ENCODE results near the gene CACNA1S.

CACNA1S gene

DNA sequence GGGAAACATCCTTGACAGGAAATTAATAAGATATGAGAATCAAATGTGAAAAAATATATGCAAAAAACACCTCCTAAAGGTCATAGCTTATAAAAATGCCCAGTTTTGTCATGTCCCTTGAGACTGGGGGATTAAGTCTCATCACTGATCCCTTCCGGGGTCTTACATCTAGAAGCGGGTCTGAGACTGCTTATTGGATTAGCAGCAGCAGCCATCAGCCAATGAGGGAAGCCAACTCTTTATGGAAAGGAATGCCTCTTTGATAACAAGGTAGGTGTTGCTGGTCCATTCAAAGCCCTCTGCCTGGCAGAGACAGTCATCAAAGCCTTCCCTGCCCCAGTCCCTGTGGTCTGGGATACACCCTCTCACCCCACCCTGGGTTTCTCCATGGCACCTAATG is 3.9 kb upstream of the CACNA1S start:
- DNase-seq (ENCODE audit: low read depth, low spot score): no peak

DNA sequence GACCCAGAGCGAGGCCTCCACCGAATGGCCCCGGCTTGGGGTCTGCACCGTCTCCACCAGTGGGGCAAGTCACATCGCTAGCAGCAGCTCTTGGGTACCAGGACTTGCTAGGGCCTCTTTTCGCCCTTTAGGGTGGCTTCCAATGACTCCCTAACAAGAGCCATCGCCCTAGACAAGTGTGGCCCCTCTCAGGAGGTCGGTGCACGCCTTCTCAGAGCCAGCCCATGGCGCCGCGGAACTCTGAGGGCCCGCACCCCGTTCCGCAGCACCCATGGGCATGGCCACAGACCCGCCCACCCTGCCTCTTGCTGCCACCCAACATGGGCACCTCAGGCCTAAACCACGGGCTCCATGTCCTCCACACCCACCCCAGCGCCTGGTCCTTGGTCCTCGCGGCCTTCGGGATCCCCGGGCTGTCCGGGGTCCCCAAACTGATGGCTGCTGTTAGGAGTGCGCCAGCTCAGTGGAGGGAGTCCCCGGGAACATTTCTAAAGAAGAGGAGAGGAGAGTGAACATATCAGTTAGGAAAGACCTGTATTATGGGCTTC is 3.2 kb upstream of the CACNA1S start:
- DNase-seq (ENCODE audit: low read depth, low spot score): no peak

GRCh38 chr1:201114245-201115131 is 2.3 kb upstream of the CACNA1S start:
- DNase-seq (ENCODE audit: low read depth, low spot score): peak; percentile 96

GRCh38 chr1:201113451-201114244 is 1.4 kb upstream of the CACNA1S start:
- no peak for DNase-seq (ENCODE audit: low read depth, low spot score)

- DNase-seq (ENCODE audit: low read depth, low spot score): no peak
Measured at GRCh38 chr1:201112926-201113325, 700 bp upstream of the CACNA1S start.

DNA sequence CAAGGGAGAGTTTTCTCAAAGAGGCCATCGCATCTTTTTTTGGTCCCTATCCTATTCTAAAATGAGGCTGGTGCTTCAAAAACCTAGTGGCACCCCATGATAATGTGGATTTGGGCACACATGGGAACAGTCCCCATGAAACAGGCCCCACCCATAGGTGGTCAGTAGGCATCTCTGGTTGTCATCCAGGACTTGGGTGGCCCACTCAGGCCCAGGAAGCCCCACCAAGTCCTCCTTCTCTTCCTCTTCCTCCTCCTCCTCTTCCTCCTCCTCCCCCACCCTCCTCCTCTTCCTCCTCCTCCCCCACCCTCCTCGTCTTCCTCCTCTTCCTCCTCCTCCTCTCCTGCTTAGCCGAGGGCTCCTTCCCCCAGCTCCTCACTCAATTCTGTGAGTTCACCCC is 554 bp downstream of the CACNA1S start:
- no peak for DNase-seq (ENCODE audit: low read depth, low spot score)

GRCh38 chr1:201111156-201111555 is 1.1 kb downstream of the CACNA1S start:
- no peak for DNase-seq (ENCODE audit: low read depth, low spot score)

- DNase-seq (ENCODE audit: low read depth, low spot score): no peak
Measured at GRCh38 chr1:201110616-201111015, 1.6 kb downstream of the CACNA1S start.

DNA sequence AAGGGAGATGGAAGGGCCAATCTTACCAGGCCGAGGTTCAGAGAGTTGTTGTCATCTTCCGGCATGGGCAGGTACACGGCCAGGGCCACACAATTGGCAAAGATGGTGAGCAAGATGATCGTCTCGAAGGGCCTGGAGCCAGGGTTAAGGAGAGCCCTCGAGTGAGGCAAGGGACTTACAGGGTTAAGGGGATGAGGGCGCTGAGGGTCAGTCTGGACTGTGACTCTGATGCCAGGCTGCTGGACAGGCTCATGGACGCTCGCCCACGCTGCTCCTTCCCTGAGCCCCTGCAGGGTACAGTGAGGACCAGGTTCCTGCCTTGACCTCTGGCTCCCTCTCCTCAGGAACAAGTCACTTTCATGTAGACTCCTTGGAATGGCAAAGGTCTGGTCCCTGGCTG is 2.1 kb downstream of the CACNA1S start:
- DNase-seq (ENCODE audit: low read depth, low spot score): no peak

DNA sequence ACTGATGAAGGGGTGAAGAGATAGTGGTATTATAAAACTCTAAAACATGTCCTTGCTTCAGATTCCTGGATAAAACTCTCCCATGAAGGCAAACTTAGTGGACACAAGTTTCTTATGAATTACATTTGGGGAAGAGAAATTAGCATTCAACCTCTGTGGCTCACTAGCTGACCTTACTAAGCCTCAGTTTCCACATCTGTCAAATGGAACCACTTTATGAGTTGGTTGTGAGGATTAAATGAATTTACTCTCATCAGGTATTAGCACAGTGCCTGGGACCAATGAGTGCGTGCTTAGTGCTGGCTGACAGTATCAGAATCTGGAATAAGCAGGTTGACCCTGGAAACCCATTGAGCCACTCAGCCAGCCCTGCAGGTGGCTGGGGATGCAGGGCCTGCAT is 2.6 kb downstream of the CACNA1S start:
- DNase-seq (ENCODE audit: low read depth, low spot score): no peak

DNA sequence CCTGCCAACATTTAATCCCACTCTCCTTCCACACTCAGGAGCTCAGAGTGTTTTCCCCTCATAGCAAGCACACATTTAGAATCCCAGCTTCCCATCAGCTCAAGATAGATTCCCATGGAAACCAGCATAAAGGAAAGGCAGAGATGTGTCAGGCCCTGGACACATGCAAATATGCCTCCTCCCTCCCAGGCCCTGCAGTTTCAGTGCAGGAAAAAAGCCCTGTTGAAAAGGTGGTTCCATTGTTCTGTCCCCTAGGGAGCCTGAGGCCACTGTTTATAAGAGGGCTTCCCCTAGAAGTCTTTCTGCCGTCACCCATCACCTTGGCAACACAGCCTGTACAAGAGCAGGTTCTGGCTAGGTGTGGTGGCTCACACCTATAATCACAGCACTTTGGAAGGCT is 3.6 kb downstream of the CACNA1S start:
- no peak for DNase-seq (ENCODE audit: low read depth, low spot score)

DNA sequence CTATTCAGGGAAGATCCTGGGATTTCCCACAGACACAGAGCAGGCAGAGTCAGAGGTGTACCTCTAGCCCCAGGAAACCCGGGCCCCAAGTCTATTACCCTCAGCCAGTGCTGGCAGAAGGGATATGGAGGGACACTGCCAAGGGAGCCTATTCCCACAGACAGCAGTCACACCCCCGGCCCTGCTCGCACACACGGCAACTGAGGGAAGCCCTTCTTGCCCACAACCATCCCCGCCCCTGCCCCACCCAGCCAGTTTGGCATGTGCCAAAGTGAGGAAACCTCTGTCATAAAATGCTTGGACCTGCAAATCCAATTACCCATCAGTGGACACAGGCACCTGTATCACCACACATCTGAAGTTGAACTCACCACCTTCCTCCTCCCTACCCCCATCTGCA is 6.5 kb downstream of the CACNA1S start:
- DNase-seq (ENCODE audit: low read depth, low spot score): no peak

DNA sequence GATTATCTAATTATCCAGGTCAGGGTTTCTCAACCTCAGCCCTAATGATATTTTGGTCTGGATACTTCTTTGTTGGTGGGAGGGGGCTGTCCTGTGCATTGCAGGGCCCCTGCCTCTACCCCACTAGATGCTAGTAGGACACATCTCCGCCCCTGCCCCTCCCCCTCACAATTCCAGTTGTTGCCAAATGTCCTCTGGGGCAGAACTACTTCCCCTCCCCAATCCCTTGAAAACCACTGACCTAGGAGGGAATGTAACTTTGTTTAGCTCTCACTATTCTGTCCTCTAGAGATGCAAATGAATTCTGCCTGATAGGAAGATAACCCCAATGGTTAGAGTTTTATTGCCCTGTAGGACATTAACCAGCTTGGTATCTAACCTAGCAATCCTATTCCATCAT is 8.1 kb downstream of the CACNA1S start:
- no peak for DNase-seq (ENCODE audit: low read depth, low spot score)

DNA sequence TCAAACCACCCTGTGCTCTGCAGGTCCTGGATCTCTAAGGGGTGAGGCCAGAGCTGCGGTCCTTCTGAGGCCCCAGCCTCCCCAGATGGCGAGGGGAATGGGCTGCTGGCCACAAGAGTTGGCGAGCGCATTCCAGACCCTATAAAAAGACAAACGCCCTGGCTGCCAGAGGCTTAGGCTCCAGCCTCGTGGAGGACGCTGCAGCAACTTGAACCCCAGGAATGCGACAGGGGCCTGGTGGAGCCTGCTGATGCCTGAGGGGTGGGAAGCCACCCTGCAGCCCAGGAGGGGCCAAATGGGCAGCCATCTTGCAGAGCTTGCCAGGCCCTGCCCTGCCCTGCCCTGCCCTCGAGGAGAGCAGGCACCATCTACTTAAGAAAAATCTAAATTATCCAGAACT is 8.6 kb downstream of the CACNA1S start:
- no peak for DNase-seq (ENCODE audit: low read depth, low spot score)

GRCh38 chr1:201100169-201100930 is 11.9 kb downstream of the CACNA1S start:
- DNase-seq (ENCODE audit: low read depth, low spot score): no peak

- no peak for DNase-seq (ENCODE audit: low read depth, low spot score)
Measured at GRCh38 chr1:201098992-201099677, 13.1 kb downstream of the CACNA1S start.

- no peak for DNase-seq (ENCODE audit: low read depth, low spot score)
Measured at GRCh38 chr1:201096977-201097856, 15.0 kb downstream of the CACNA1S start.

- peak; percentile 16 for DNase-seq (ENCODE audit: low read depth, low spot score)
Measured at GRCh38 chr1:201096041-201096461, 16.2 kb downstream of the CACNA1S start.

DNA sequence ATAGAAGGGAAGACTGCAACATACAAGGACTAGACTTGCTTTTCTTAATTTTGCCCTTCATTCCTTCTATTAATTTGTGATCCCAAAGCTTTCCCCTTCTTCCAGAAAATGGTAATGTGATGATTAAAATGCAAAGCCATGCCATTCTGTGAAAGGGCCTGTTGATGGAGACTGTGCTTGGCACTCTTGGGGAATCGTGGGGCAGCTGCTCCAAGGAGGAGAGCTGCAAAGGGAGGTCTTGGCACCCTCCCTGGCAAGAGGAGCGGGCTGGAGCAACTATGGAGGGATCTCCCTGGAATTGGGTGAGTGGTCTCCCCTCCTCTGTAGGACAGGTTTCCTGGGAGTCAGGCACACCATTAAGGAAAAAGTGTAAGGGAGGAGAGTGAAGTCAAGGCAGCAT is 16.6 kb downstream of the CACNA1S start:
- DNase-seq (ENCODE audit: low read depth, low spot score): no peak

DNA sequence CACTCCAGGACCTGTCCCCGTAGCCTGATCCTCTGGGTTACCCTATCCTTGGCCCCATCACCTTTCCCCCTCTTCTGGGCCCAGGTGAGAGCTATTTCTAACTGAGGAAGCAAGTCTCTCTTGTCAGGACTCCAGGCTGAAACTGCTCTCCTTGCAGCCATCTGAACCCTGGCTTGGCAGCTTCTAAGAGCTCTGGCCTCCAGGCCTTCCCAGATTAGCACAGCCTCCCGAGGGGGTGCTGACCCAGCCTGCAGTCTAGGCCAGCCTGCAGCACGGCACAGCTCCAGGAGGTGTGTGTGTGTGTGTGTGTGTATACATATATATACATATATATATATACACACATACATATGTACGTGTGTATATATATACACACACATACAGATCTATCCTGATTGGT is 17.4 kb downstream of the CACNA1S start:
- DNase-seq (ENCODE audit: low read depth, low spot score): no peak
